HG03442 (cell line): Measurements from ENCODE around the gene LRRIQ4.

ENCODE experiments used
- ATAC-seq: cut with Tn5 transposase; IDR thresholded peaks from one replicate; pipeline ENCODE4 v1.9.1; 2021; ENCODE audit warnings: mild to moderate bottlenecking, moderate library complexity; ENCODE audit not compliant: unreplicated experiment

The LRRIQ4 gene

GRCh38 chr3:169812332-169813235 lies at the start of gene LRRIQ4, which contains the start of gene LRRC34:
TSS of gene LRRIQ4 (plus strand) at chr3:169812870. CDS start at chr3:169821922, 9,052 bp downstream.
TSS of gene LRRC34 (minus strand) at chr3:169812904. CDS start at chr3:169812548, 356 bp downstream.
- ATAC-seq: peak; percentile 63

GRCh38 chr3:169764312-169764881 lies 48.3 kb upstream of the LRRIQ4 start:
- ATAC-seq: peak; percentile 36

GRCh38 chr3:169764882-169765612 lies 47.6 kb upstream of the LRRIQ4 start, which contains the start of gene TERC:
TSS of gene TERC (minus strand) at chr3:169765060.
- ATAC-seq: peak; percentile 68

GRCh38 chr3:169769287-169770181 lies 43.1 kb upstream of the LRRIQ4 start, which contains the start of gene ACTRT3:
TSS of gene ACTRT3 (minus strand) at chr3:169769561. CDS start at chr3:169769520, 41 bp downstream.
- peak; percentile 28 for ATAC-seq

GRCh38 chr3:169771497-169772304 lies 41.0 kb upstream of the LRRIQ4 start:
- ATAC-seq: no peak

- ATAC-seq: peak; percentile 9
These were observed 40.3 kb upstream of the LRRIQ4 start for GRCh38 chr3:169772305-169772896.

- peak; percentile 79 for ATAC-seq
These were observed 39.5 kb upstream of the LRRIQ4 start, which contains the start of gene MYNN for GRCh38 chr3:169772897-169773816. TSS of gene MYNN (plus strand) at chr3:169773396. CDS start at chr3:169774296, 900 bp downstream.

GRCh38 chr3:169774186-169774585 lies 38.5 kb upstream of the LRRIQ4 start:
- ATAC-seq: no peak

- no peak for ATAC-seq
These were observed 34.8 kb upstream of the LRRIQ4 start for GRCh38 chr3:169777822-169778221.

- ATAC-seq: no peak
These were observed 31.9 kb upstream of the LRRIQ4 start for GRCh38 chr3:169780742-169781141.

- ATAC-seq: no peak
These were observed 31.3 kb upstream of the LRRIQ4 start for GRCh38 chr3:169781209-169781855.

GRCh38 chr3:169787120-169787519 lies 25.6 kb upstream of the LRRIQ4 start:
- ATAC-seq: no peak

- ATAC-seq: no peak
These were observed 24.9 kb upstream of the LRRIQ4 start for GRCh38 chr3:169787791-169788190.

- ATAC-seq: no peak
These were observed 22.5 kb upstream of the LRRIQ4 start for GRCh38 chr3:169790219-169790618.

- no peak for ATAC-seq
These were observed 21.8 kb upstream of the LRRIQ4 start for GRCh38 chr3:169790687-169791429.

- ATAC-seq: no peak
These were observed 20.3 kb upstream of the LRRIQ4 start for GRCh38 chr3:169792359-169792758.

GRCh38 chr3:169804681-169805080 lies 8.0 kb upstream of the LRRIQ4 start:
- no peak for ATAC-seq
